HepG2 (cell line): ENCODE results near the gene HMBS. TPM values are rescaled to one million over a fixed set of nuclear protein-coding genes. Genes with fewer than 3 reads are reported as not detected.

Source experiments
- CCDC6 ChIP-seq: sonication (generic); formaldehyde crosslinking; IDR thresholded peaks from 2 replicates; pipeline ENCODE4 v1.8.1; 2022; ENCODE audit warnings: mild to moderate bottlenecking, missing genetic modification reagents, moderate library complexity
- FOXC1 ChIP-seq: sonication (generic); formaldehyde crosslinking; IDR thresholded peaks from 2 replicates; pipeline ENCODE4 v1.8.0; 2022; ENCODE audit warnings: mild to moderate bottlenecking, missing genetic modification reagents, borderline replicate concordance
- KLF15 ChIP-seq: sonication (generic); formaldehyde crosslinking; IDR thresholded peaks from 2 replicates; pipeline ENCODE4 v1.8.1; 2023; ENCODE audit warnings: borderline replicate concordance, mild to moderate bottlenecking, inconsistent platforms, missing genetic modification reagents, mixed read lengths
- MTERF4 ChIP-seq: sonication (generic); formaldehyde crosslinking; IDR thresholded peaks from 2 replicates; pipeline ENCODE4 v1.8.0; 2023; ENCODE audit warnings: mild to moderate bottlenecking, missing genetic modification reagents
- MZF1 ChIP-seq: sonication (generic); formaldehyde crosslinking; IDR thresholded peaks from 2 replicates; pipeline ENCODE4 v1.8.1; 2023; ENCODE audit warnings: mild to moderate bottlenecking, missing genetic modification reagents, borderline replicate concordance
- RAD51 ChIP-seq: fragments of 450-650 bp; IDR thresholded peaks from 2 replicates; pipeline ENCODE4 v1.6.1; 2016; ENCODE audit warnings: borderline replicate concordance
- SALL2 ChIP-seq: sonication (generic); formaldehyde crosslinking; IDR thresholded peaks from 2 replicates; pipeline ENCODE4 v1.8.1; 2023; ENCODE audit warnings: mild to moderate bottlenecking, missing genetic modification reagents, inconsistent platforms
- TMF1 ChIP-seq: sonication (generic); formaldehyde crosslinking; IDR thresholded peaks from 2 replicates; pipeline ENCODE4 v1.8.1; 2022; ENCODE audit warnings: low read depth, missing genetic modification reagents
- ZBTB21 ChIP-seq: sonication (generic); formaldehyde crosslinking; IDR thresholded peaks from 2 replicates; pipeline ENCODE4 v1.4.0; 2020; ENCODE audit warnings: missing genetic modification reagents
- ZBTB4 ChIP-seq: sonication (generic); formaldehyde crosslinking; IDR thresholded peaks from 2 replicates; pipeline ENCODE4 v1.4.0; 2020; ENCODE audit warnings: missing genetic modification reagents, mild to moderate bottlenecking, borderline replicate concordance
- ZBTB46 ChIP-seq: sonication (generic); formaldehyde crosslinking; IDR thresholded peaks from 2 replicates; pipeline ENCODE4 v1.4.0; 2020; ENCODE audit warnings: mild to moderate bottlenecking, missing genetic modification reagents, borderline replicate concordance
- ZFP1 ChIP-seq: IDR thresholded peaks from 2 replicates; pipeline ENCODE4 v1.6.1; 2016
- ZNF446 ChIP-seq: sonication (generic); formaldehyde crosslinking; IDR thresholded peaks from 2 replicates; pipeline ENCODE4 v1.5.0; 2020; ENCODE audit warnings: mild to moderate bottlenecking, missing genetic modification reagents
- ZNF558 ChIP-seq: sonication (generic); formaldehyde crosslinking; IDR thresholded peaks from 2 replicates; pipeline ENCODE4 v1.9.0; 2022; ENCODE audit warnings: mild to moderate bottlenecking, missing genetic modification reagents, borderline replicate concordance
- ZNF678 ChIP-seq: sonication (generic); formaldehyde crosslinking; IDR thresholded peaks from 2 replicates; pipeline ENCODE4 v1.4.0; 2020; ENCODE audit warnings: mild to moderate bottlenecking, missing genetic modification reagents
- ZNF720 ChIP-seq: sonication (generic); formaldehyde crosslinking; IDR thresholded peaks from 2 replicates; pipeline ENCODE4 v1.4.0; 2020; ENCODE audit warnings: missing genetic modification reagents
- polyA plus RNA-seq, 8 experiments: library from polyadenylated mRNA; depleted of rRNA in 3 of 8; stranded (reverse) in 7 of 8; unstranded in 1 of 8; fragments of >200 nt; fragmentation: Illumina TruSeq in 4 of 8; extraction: Trizol in 4 of 8; gene quantifications; 2 replicates each; pipeline versions ENCODE4 v1.2.1 to v1.2.3, GENCODE V29; 2011 to 2016; ENCODE audit warnings: low read depth in 4 of 8, missing spikeins in 1 of 8, mixed read lengths in 1 of 8; ENCODE audit not compliant: insufficient read depth in 1 of 8
- total RNA-seq, 5 experiments: library from RNA; depleted of rRNA; stranded (reverse); fragments of >200 nt; fragmentation: Illumina TruSeq; extraction: Trizol; gene quantifications; 2 replicates each; pipeline ENCODE4 v1.2.3, GENCODE V29; 2016; ENCODE audit warnings: low read depth in 1 of 5
- TF ChIP-seq, protein P1 (sequence below): sonication (generic); formaldehyde crosslinking; IDR thresholded peaks from 2 replicates; pipeline ENCODE4 v1.4.0; 2020; ENCODE audit warnings: missing genetic modification reagents
- TF ChIP-seq, protein P2 (sequence below), 2 experiments: IDR thresholded peaks; 2 replicates each; pipeline ENCODE4 v1.6.1; 2011 to 2012; ENCODE audit warnings: low read length in 2 of 2, borderline replicate concordance in 1 of 2, low read depth in 1 of 2, mild to moderate bottlenecking in 1 of 2, moderate library complexity in 1 of 2

The HMBS gene
- total and polyA plus RNA-seq, 2 of the 13 experiments (the other 11 are each of a cell fraction or from before 2014, with no cell fraction given): 9.4 to 46.9 TPM

DNA sequence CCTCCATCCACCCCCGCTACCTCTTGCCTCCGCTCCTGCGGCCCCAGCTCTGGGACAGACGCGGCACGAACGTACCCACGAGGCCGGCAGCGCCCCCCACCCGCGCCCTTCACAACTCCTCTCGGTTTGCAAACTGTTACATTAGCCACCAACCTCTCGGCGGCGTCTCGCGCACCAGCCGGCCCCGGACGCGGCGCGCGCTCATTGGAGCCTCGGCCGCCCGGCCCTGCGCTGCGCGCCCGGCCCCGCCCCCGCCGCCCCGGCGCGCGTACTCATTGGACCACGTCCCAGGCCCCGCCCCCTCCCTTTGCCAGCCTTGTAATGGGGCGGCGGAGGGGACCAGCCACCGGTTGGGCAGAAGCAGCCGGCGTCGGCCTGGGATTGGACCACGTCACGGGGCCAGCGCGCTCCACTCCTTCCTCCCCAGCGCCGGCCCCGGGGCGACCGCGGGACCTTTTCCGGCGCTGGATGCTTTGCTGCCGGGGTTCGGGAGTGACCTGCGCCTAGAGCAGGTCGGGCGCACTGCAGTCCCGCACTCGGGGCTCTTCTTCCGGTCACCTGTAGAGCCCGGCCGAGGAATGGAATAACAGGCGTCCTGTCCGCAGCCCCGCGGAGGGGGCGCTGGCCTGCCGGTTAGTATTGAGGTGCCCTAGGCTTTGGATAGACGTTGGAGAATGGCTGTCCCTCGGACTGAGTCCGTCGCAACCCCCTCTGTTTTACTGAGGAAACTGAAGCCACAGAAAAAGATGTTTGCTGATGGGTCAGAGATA, 27.5 kb upstream of the HMBS start, which contains the start of gene HYOU1 (continued):
- TF ChIP-seq ZBTB4 (CRISPR knock-in tag): no peak
- TF ChIP-seq ZNF678 (CRISPR knock-in tag): no peak
- TF ChIP-seq KLF15 (CRISPR knock-in tag): no peak; the same call in 1 of the 2 replicates
- peak; percentile 76; the same call in 1 of the 2 replicates for TF ChIP-seq SALL2 (CRISPR knock-in tag)
- no peak for TF ChIP-seq ZNF720 (CRISPR knock-in tag)
- TF ChIP-seq ZNF558 (CRISPR knock-in tag): no peak; the same call in 1 of the 2 replicates
- TF ChIP-seq, protein P1, sequence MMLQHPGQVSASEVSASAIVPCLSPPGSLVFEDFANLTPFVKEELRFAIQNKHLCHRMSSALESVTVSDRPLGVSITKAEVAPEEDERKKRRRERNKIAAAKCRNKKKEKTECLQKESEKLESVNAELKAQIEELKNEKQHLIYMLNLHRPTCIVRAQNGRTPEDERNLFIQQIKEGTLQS: no peak
- no peak for TF ChIP-seq MTERF4
- no peak for TF ChIP-seq ZFP1 (CRISPR knock-in tag)
- peak; percentile 76; the same call in 1 of the 2 replicates for TF ChIP-seq ZBTB46 (CRISPR knock-in tag)
- no peak for TF ChIP-seq FOXC1 (CRISPR knock-in tag)
- TF ChIP-seq ZBTB21: no peak
- TF ChIP-seq TMF1 (CRISPR knock-in tag): peak; percentile 84; the same call in 1 of the 2 replicates
- peak; percentile 29 for TF ChIP-seq ZNF446 (CRISPR knock-in tag)
- TF ChIP-seq, protein P2, sequence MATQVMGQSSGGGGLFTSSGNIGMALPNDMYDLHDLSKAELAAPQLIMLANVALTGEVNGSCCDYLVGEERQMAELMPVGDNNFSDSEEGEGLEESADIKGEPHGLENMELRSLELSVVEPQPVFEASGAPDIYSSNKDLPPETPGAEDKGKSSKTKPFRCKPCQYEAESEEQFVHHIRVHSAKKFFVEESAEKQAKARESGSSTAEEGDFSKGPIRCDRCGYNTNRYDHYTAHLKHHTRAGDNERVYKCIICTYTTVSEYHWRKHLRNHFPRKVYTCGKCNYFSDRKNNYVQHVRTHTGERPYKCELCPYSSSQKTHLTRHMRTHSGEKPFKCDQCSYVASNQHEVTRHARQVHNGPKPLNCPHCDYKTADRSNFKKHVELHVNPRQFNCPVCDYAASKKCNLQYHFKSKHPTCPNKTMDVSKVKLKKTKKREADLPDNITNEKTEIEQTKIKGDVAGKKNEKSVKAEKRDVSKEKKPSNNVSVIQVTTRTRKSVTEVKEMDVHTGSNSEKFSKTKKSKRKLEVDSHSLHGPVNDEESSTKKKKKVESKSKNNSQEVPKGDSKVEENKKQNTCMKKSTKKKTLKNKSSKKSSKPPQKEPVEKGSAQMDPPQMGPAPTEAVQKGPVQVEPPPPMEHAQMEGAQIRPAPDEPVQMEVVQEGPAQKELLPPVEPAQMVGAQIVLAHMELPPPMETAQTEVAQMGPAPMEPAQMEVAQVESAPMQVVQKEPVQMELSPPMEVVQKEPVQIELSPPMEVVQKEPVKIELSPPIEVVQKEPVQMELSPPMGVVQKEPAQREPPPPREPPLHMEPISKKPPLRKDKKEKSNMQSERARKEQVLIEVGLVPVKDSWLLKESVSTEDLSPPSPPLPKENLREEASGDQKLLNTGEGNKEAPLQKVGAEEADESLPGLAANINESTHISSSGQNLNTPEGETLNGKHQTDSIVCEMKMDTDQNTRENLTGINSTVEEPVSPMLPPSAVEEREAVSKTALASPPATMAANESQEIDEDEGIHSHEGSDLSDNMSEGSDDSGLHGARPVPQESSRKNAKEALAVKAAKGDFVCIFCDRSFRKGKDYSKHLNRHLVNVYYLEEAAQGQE (IDR thresholded peaks at IDR 0.05; ENCODE audit: borderline replicate concordance in 1 of 2, low read depth in 1 of 2, low read length in 2 of 2): peak in 1 of 2 experiments; percentile 33; a peak in 1 of 4 replicates
- no peak for TF ChIP-seq RAD51
- TF ChIP-seq MZF1 (CRISPR knock-in tag): no peak
- peak; percentile 42 for TF ChIP-seq CCDC6 (CRISPR knock-in tag)
